KOPT-K1 (cell line): ENCODE results near the gene PLEKHA8.

ENCODE experiments used
- H3K27ac ChIP-seq: fragments of 200-600 bp; sonication (generic); 2 replicates; pipeline ENCODE4 v1.5.1; 2016; ENCODE audit warnings: antibody characterized with exemption, mild to moderate bottlenecking, low read depth, low read length; ENCODE audit not compliant: poor library complexity, severe bottlenecking
- H3K36me3 ChIP-seq: fragments of 200-600 bp; sonication (generic); 2 replicates; pipeline ENCODE4 v1.5.1; 2017; ENCODE audit warnings: antibody characterized with exemption, mild to moderate bottlenecking, low read length, moderate library complexity; ENCODE audit not compliant: insufficient read depth
- H3K9me3 ChIP-seq: fragments of 200-600 bp; sonication (generic); 2 replicates; pipeline ENCODE4 v1.5.1; 2017; ENCODE audit warnings: antibody characterized with exemption, low read length, mild to moderate bottlenecking; ENCODE audit not compliant: insufficient read depth, poor library complexity, severe bottlenecking

Gene PLEKHA8

GRCh38 chr7:30028216-30028748 lies at the start of gene PLEKHA8:
TSS of gene PLEKHA8 (plus strand) at chr7:30028412. CDS start at chr7:30028763, 351 bp downstream.
- peak within 1 kb of the TSS; percentile 63 for H3K27ac ChIP-seq
- no peaks in the 10 kb centered on the region for H3K9me3 ChIP-seq
- H3K36me3 ChIP-seq, result no peaks in the 10 kb centered on the region

- Histone ChIP-seq H3K9me3 (no peaks in the 10 kb centered on the region), H3K36me3 (no peaks in the 10 kb centered on the region), H3K27ac (no peak overlapping the region)
These were observed 48.1 kb upstream of the PLEKHA8 start for GRCh38 chr7:29980151-29980550.

GRCh38 chr7:29987083-29987482 lies 41.1 kb upstream of the PLEKHA8 start:
- Histone ChIP-seq H3K27ac (no peak overlapping the region), H3K9me3 (peaks cover 23% of the 10 kb centered on the region), H3K36me3 (no peaks in the 10 kb centered on the region)

GRCh38 chr7:29987811-29988317 lies 40.3 kb upstream of the PLEKHA8 start:
- H3K36me3 ChIP-seq, result no peaks in the 10 kb centered on the region
- H3K9me3 ChIP-seq, result peaks cover 31% of the 10 kb centered on the region
- H3K27ac ChIP-seq, result no peak overlapping the region

GRCh38 chr7:29988424-29989256 lies 39.6 kb upstream of the PLEKHA8 start:
- Histone ChIP-seq H3K9me3 (peaks cover 39% of the 10 kb centered on the region), H3K27ac (no peak overlapping the region)

GRCh38 chr7:29989257-29989995 lies 38.8 kb upstream of the PLEKHA8 start, which contains the start of gene SCRN1:
TSS of gene SCRN1 (minus strand) at chr7:29989801. CDS start at chr7:29969067, 20,734 bp downstream.
- H3K9me3 ChIP-seq, result peaks cover 46% of the 10 kb centered on the region
- H3K36me3 ChIP-seq, result no peaks in the 10 kb centered on the region
- H3K27ac ChIP-seq, result peak within 1 kb of the TSS; percentile 27

More at GRCh38 chr7:29988424-29989256, 39.6 kb upstream of the PLEKHA8 start:
- H3K36me3 ChIP-seq, result no peaks in the 10 kb centered on the region

GRCh38 chr7:29990931-29991330 lies 37.3 kb upstream of the PLEKHA8 start:
- Histone ChIP-seq H3K9me3 (peaks cover 50% of the 10 kb centered on the region), H3K27ac (no peak overlapping the region), H3K36me3 (no peaks in the 10 kb centered on the region)

- peaks cover 57% of the 10 kb centered on the region for H3K9me3 ChIP-seq
- H3K27ac ChIP-seq, result no peak overlapping the region
- H3K36me3 ChIP-seq, result no peaks in the 10 kb centered on the region
These were observed 36.3 kb upstream of the PLEKHA8 start for GRCh38 chr7:29991937-29992336.

GRCh38 chr7:29993140-29993539 lies 35.1 kb upstream of the PLEKHA8 start:
- peaks cover 60% of the 10 kb centered on the region for H3K9me3 ChIP-seq
- no peaks in the 10 kb centered on the region for H3K36me3 ChIP-seq
- H3K27ac ChIP-seq, result no peak overlapping the region

GRCh38 chr7:29995652-29996051 lies 32.6 kb upstream of the PLEKHA8 start:
- peaks cover 48% of the 10 kb centered on the region for H3K9me3 ChIP-seq
- H3K36me3 ChIP-seq, result no peaks in the 10 kb centered on the region
- H3K27ac ChIP-seq, result no peak overlapping the region

- Histone ChIP-seq H3K27ac (no peak overlapping the region), H3K9me3 (peaks cover 42% of the 10 kb centered on the region), H3K36me3 (no peaks in the 10 kb centered on the region)
These were observed 31.9 kb upstream of the PLEKHA8 start for GRCh38 chr7:29996321-29996720.

GRCh38 chr7:29998489-29998888 lies 29.7 kb upstream of the PLEKHA8 start:
- Histone ChIP-seq H3K9me3 (peaks cover 23% of the 10 kb centered on the region), H3K36me3 (no peaks in the 10 kb centered on the region), H3K27ac (no peak overlapping the region)

- Histone ChIP-seq H3K9me3 (peaks cover 2% of the 10 kb centered on the region), H3K36me3 (no peaks in the 10 kb centered on the region), H3K27ac (no peak overlapping the region)
These were observed 26.2 kb upstream of the PLEKHA8 start for GRCh38 chr7:30001998-30002397.

GRCh38 chr7:30003098-30003497 lies 25.1 kb upstream of the PLEKHA8 start:
- Histone ChIP-seq H3K36me3 (no peaks in the 10 kb centered on the region), H3K27ac (no peak overlapping the region), H3K9me3 (no peaks in the 10 kb centered on the region)

- Histone ChIP-seq H3K36me3 (no peaks in the 10 kb centered on the region), H3K27ac (no peak overlapping the region), H3K9me3 (no peaks in the 10 kb centered on the region)
These were observed 22.7 kb upstream of the PLEKHA8 start for GRCh38 chr7:30005464-30005863.
